GM19193 (cell line): ENCODE data around the gene VASN.

Experiments used
- POLR2A ChIP-seq: IDR thresholded peaks from 4 replicates; pipeline ENCODE4 v1.6.1; 2011; ENCODE audit not compliant: insufficient read depth, insufficient read length; ENCODE audit errors: extremely low read depth

VASN gene

DNA sequence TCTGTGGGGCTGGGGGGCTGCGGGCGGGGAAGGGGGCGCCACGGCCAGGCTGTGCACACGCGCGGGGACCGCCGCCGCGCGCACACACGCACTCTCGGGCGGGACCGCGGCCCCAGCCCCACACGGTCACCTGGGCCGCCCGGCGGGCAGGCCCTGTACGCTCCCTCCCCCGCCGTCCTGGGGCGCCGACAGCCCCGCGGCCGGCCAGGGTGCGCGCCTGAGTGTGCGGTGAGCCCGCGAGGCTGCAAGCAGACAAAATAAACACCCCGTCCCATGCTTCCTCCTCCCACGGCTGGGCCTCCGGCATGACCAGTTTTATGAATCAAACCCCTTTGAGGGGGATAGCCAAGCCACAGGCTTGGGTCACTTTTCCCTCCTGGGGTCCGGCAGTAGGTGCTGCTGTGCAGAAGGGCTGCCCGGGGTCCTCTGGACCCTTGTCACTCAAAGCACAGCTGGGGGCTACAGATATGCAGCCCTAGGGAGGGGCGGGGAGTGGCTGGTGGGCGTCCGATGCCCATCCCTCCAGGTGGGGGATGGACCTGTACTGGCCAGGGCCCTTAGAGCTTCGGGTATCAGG is 441 bp downstream of the VASN start:
- TF ChIP-seq POLR2A = no peak

GRCh38 chr16:4372578-4373355 is 1.1 kb downstream of the VASN start:
- TF ChIP-seq POLR2A = no peak

DNA sequence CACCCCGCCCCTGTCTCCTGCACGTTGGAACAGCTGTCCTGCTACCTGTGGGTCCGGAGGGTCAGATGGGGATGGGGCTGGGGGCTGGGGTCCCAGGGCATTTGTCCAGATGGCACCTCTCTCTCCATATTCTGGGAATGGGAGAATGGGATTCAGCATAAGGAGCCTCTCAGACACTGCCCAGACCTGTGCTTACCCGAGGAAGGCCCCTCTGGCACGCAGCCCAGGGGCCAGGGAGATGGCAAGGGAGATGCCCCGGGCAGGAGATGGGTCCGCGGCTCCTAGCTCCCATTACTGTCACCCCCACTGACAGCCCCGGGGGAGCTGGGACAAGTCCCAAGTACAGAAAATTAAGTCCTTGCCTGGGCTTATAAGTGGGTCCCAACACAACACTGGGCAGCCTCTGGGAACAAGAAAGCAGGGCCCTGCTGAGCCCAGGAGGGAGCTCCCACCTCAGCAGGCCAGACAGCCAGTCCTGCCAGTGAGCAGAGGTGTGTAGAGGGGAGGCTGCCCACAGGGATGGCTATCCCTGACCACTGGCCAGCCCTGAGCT is 1.8 kb downstream of the VASN start:
- no peak for TF ChIP-seq POLR2A

GRCh38 chr16:4373909-4374742 is 2.5 kb downstream of the VASN start:
- TF ChIP-seq POLR2A = no peak

- TF ChIP-seq POLR2A = no peak
Observed at GRCh38 chr16:4375717-4376116, 4.1 kb downstream of the VASN start.

GRCh38 chr16:4376126-4376892 is 4.7 kb downstream of the VASN start:
- TF ChIP-seq POLR2A = no peak

GRCh38 chr16:4376893-4377572 is 5.4 kb downstream of the VASN start:
- no peak for TF ChIP-seq POLR2A

GRCh38 chr16:4377573-4378154 is 6.0 kb downstream of the VASN start:
- TF ChIP-seq POLR2A = no peak

DNA sequence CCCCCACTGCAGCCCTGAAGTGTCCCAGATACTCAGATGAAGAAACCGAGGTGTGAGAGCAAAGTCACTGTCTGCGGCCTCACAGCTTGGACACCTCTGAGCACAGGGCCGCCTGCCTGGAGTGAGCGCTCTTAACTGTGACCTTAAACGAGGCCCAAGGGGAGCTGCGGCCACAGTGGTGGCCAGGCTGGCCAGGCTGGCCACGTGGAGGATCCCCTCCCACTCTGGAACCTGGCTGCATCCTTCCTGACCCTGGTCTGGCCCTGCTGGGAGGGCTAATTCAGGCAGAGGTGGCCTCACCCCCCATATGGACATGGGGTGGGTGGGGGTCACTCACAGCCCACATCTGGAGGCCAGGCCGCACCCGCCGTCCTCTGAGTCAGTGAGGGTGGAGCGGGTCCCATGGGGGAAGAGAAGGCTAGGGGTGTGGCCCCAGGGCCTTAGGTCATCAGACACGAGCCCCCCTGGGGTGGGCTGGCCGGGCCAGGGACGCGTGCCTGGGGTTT is 6.6 kb downstream of the VASN start:
- no peak for TF ChIP-seq POLR2A

- no peak for TF ChIP-seq POLR2A
Observed at GRCh38 chr16:4378999-4379690, 7.5 kb downstream of the VASN start.

GRCh38 chr16:4380119-4381063 is 8.7 kb downstream of the VASN start:
- TF ChIP-seq POLR2A = no peak
